Stimulated activated CD4-positive, alpha-beta T cell treated with anti-CD3 and anti-CD28 coated beads, Interleukin-4, amount 100 ng/mL, for 4 hours (primary cell): ENCODE results near the gene C1orf105.
A peak's percentile ranks its signal among the peaks of the same experiment; 100 is the strongest.
"Not testable (repeated sequence)": the region's sequence is repeated elsewhere in the genome, so short reads cannot be mapped to it uniquely, and the experiment has no call there.

ENCODE experiments used
- DNase-seq, 2 experiments: peaks; one replicate each; pipeline ENCODE4 v3.0.0-alpha.2; 2020

C1orf105 gene, protein sequence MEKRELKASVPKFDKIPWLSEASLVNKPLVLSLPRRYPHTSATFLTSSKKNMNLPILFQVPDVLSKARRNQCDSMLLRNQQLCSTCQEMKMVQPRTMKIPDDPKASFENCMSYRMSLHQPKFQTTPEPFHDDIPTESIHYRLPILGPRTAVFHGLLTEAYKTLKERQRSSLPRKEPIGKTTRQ

DNA sequence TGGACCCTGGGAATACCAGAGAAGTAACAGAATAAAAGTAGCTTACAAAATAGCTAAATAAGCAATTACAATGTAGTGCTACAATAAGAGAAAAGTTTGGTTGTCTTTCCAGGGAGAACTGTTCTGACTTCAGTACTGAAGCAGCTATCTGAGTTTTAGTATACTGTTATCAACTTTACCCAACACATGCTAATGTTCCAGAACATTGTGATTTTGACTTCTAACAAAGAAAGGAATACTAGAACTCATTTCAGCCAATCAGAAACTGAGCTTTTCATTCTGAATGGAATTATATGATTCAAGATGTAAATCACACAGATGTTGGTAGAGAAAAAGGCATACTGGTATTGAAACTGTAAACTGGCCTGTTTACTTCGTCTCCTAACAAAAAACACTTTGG lies at the start of gene C1orf105:
Gene C1orf105, plus strand, starts transcription at position 301 of the 400 bp plus-strand sequence. CDS start 201 bp downstream, outside the sequence.
- DNase-seq: no peak

DNA sequence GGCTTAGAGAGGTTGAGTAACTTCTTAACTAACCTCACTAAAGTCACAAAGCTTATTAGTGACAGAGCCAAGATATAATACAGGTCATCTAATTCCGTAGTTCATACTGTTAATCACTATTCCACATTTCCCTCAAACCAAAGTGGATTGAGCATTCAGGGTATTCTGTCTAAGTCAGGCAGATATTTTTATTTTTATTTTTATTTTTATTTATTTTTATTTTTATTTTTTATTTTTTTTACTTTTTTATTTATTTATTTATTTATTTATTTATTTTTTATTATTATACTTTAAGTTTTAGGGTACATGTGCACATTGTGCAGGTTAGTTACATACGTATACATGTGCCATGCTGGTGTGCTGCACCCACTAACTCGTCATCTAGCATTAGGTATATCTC lies 48.8 kb upstream of the C1orf105 start:
- not testable (repeated sequence) for DNase-seq

DNA sequence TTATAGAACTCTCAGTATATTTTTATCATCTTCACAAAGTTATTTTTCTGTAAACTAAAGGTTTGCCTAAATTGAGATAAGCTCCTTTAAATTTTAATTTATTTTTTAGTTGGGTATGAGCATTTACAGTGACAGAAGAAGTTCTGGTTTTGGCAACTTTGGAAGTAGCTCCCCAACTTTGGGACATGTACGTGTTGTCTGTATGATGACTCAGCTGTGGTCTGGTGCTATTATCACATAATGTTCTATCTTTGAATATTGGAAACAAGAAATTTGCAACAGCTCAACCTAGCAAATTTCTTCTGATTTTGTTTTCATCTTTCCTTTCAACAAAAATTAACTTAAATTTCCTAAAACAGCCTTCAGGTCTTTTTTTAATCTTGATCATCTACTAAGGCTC lies 46.6 kb upstream of the C1orf105 start:
- DNase-seq: no peak

DNA sequence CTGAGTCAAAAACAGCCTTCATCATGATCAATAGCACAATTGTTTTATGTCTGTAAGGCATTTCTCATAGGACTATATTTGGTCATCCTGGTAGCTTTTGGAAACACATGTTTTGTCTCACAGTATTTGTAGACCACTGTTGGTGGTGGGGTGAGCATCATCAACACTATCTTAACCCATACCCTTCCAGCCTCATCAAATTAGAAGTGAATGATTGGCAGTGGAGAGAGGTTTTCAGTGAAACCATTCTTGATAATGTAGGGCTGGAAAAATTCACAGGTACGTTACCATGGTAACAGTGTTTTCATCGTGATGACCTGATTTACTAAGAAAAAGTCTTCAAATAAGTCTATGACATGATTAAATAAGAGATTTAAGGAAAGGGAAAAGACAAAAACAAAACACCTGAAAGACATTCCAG lies 45.3 kb upstream of the C1orf105 start:
- no peak for DNase-seq

DNA sequence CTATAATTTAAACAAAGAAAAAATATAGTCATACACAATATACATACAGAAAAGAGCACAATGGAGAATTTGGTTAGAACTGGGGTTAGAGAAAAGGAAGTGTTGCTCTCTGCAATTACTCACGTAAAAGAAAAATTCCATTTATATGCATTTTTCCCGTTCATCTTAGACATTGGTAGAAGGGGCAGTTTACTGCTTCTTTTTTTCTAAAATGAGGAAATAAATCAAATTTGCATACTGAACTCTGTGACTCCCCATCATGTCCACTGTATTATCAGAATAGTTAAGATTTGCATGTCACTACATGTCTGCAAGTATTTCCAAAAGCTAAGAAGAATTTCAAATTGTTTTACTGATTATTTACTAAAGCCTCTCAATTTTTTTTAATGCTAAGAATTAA lies 44.1 kb upstream of the C1orf105 start:
- no peak for DNase-seq

DNA sequence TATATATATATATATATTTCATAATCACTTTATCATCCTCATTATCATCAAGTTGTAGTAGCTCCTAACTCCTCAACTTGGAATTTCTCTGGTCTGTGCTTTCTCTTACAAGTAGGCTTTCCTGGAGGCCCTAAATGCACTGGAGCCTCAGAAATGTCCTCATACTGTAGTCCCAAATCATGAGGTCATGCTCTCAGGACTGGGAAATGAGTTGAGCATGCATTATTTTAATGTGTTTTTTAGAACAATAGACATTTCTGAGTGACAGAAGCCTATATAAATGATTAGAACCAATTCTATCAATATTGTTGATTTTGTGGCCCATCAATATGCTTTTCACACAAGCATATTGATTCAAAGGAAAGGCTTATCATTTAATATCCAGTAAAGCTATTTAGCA lies 42.9 kb upstream of the C1orf105 start:
- no peak for DNase-seq

DNA sequence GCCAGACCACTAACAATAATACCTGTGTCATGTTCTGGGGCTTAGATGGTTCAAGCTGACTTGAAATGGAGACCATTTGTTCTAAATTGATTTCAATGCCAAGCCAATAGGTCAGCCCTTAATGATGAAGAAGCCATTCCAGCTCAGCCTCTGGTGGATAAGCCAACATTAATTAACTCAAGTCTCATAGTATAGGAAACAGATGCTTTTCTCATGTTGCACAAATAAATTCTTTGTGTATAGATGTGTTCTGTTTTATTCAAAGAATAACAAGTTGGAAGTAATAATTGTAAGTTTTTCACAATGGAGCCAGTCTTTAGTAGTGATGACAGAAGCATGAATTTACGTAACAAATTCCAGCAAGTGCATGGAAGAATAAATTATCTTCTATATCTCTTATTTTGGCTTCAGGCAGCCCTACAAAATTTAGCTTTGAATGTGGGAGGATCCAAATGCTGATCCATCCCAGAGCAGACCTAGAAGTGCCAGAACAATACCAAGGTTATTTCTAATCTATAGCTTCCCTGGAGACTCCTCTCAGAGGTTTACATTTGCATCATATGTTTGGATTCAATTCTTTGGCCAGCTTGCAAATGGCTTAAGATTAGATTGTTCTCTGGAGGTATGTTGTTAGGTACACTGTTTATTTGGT lies 42.2 kb upstream of the C1orf105 start:
- no peak for DNase-seq

DNA sequence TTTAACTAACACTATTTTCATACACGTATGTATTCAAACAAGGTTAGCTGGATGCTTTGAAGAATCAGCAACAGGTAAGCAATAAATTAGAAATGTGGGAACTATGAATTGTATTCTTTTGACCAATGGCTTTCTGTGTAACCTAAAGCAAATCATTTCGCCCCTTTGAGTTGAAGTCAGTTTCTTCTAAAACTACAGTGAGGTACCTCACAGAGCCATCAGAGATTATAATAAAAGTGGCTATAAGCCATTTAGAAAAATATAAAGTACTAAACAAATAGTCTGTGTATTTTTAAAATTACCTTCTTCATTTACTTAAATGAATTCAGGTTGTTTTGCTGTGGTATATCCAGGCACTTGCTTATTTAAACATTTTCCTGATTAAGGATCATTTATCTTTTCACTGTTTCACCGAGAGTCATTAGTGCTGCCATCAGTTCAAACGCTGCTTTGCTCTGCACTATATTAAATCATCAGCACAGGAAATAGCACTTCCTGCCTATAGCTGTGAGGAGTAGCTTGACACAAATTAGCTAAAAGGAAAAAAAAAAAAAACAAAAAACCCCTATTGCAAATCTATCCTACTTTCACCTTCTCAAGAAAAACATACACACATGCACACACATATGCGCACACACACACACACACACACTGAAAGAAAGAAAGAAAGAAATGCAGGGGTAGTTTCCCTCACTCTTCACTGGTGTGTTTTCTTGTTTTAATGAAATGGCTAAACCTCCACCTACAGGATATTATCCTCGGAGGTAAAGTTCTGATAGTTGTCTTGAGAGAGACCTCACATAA lies 39.8 kb upstream of the C1orf105 start:
- peak in 1 of 2 experiments; percentile 17 for DNase-seq

DNA sequence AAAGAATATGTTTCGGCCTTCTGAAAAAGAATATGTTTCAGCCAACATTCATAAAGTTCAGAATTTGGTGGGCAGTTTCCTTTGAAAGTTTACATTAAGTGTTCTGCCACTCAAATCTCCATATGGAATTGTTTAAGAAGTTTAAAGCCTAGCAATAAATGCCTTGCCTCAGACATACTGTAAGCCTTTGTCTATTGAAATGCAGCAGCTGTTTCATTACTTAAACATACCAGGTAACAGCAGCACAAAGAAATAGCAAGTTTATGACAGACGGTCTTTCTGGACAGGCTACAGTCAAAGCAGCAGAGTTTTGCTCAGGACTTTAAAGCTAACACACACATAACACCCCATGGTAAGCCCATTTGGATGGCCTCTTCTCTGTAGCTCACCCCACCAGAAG lies 38.5 kb upstream of the C1orf105 start:
- no peak for DNase-seq

DNA sequence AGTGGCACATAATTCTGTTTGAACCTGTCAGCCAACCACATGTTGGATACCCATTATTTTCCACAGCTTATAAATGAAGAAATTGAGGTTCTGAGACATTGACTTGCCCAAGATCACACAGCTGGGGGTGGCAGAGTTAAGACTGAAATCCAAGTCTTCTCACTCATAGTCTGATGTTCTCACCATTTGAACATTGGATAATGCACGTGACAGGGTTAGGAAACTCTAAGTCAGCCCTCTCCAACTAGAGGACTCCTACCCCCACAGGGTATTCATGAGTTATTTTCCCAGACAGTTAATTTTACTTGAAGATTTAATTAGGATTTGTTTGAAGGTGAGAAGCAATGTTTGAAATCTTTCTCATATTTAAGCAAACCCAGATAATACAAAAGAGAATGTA lies 38.1 kb upstream of the C1orf105 start:
- DNase-seq: no peak

DNA sequence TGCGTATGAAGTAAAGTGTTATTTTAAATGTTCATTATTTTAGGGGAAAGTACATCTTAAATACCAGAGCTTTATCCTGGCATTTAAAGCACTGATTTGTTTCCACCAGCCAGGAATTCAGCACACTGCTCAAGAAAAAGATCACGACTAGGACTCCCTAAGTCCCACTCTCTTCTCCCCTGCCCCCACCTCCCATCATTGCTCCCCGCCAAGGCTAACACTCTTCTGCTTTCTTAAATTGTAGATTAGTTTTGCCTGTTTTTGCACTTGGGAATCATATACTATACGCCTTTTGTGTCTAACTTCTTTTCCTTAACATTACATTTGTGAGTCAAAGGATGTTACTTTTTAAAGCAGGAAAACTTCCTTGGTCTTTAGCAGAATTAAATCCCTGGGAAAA lies 37.5 kb upstream of the C1orf105 start:
- no peak for DNase-seq

DNA sequence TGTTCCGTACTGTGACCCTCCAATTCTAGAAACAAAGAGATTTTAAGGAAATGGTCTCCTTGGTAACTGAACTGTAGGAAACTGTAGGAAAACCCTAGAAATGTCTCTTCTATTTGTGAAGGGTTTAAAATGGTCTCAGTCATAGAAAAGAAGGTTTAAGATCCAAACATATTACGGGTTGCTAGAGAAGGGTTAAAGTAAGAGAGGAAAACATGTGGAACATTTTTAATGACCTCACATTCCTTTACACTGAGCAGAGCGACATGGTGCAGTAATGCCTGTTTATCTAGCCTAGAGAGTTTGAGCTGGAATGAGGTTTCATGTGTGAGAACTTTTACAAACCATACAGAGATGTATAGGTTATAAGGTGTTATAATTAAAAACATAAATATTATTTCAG lies 36.9 kb upstream of the C1orf105 start:
- no peak for DNase-seq

DNA sequence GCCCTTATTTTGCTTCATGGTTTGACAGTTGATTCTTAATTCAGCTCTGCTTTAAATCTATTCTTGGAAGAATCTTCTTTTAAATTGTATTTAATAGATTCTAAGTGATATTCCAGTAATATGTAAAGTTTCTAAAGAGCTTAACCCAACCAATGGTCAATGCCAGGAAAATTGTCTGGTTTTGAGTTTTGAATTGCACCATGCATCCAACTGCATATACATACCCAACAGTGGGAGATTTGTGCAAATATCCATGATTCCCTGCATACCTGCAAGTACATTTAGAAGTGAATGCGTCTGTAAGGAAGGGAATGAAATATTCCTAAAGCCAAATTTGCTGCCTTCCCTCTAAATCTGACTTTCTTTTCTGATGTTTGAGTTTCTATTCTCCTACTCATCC lies 35.8 kb upstream of the C1orf105 start:
- no peak for DNase-seq

DNA sequence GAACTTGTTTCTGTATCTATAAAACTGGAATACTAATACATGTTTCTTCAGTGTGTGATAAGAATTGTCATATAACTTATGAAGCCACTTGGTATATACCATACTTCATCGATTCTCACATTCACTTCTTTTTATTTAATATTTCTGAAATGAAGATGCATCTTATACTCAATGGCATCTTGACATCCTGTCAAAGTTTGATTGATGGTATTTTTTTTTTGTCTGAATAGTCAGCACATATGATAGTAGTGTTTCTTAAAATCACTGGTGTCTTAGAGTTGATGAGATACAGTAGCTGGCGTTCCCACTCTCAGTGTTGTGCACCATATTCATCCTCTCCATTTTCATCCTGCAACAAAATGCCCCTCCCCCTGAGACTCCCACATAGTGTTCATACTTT lies 34.4 kb upstream of the C1orf105 start:
- no peak for DNase-seq

DNA sequence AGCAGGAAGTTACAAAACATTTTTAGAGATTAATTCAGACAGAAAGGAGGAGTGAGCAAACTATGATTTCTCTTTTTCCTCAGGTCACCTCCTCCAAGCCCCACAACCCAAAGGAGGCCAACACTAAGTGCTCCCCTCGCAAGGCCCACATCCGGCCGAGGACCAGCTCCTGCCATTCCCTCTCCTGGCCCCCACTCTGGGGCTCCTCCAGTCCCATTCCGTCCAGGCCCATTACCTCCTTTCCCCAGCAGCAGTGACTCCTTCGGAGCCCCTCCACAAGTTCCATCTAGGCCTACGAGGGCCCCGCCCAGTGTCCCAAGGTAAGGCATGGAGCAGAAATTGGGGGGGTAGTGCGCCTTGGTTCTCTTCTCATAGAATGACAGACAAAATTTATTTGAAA lies 32.0 kb upstream of the C1orf105 start:
- no peak for DNase-seq

DNA sequence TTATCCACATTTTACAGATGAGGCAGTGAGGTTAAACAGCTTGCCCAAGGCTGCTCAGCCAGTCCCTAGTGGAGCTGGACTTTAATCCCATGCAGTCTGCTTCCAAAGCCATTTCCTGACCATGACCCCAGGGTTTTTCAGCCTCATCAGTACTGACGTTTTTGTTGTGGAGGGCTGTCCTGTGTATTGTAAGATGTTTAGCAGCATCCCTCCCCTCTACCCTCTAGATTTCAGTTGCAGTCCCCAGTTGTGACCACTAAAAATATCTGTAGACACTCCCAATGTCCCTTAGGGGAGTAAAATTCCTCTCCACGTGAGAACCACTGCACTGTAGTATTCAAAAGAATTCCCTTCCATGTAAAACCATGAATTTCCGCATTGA lies 30.2 kb upstream of the C1orf105 start:
- DNase-seq: no peak

DNA sequence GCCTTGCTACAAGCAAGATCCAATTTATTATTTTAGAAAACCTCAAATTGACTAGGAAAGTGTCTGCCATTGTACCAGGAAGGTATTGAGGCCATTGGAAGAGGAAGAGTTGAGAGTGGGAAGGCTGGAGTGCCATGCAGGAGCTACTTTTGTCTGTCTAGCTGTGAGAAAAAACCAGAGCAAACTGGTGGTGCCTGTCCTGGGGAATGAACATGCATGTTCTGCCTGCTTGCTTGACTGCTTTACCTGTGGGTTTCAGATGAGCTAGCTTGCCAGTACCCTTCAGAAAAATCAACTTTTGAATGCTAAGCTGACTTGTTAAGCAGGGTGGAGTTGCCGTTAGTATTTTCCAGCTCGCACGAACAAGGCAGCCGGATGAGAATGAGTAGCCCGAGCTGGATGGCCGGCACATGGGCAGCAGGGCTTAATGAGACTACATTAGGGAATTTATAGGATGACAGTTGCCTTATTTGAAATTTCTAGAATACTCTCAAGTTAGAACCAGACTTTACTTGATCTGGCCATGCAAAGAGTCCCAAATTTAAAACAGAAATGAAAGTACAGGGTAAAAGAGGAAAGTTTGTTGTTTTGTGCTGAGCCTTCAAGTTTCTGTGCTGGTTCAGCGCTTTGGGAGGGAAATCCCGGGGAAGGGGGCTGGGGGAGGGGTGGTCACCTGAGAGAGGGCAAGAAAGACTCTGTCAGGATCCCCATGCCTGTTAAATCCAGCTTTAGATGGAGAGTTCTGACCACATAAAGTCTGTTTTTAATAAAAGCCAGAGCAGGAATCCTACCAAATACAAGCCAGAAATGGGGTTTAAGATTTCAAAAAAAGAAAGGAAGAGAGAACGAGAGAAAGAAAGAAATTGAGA lies 29.6 kb upstream of the C1orf105 start:
- no peak for DNase-seq

DNA sequence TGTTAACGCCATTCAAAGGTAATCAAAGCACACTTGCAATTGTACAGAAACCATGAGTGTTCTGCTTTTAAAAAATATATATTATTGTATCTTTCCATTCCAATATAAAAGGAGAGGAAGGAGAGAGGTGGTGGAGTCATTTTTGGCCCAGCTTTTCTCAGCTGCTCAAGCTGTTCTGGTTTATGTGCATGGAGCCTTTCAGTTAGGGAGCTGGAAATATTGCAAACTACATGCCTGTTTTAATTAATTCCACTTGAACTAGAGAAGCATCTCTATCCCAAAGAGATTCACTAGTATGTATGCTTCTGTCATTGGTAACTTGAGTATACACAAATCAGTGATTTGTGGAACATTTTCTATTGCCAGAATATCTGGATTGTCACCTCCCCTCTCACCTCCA lies 28.5 kb upstream of the C1orf105 start:
- DNase-seq: no peak

DNA sequence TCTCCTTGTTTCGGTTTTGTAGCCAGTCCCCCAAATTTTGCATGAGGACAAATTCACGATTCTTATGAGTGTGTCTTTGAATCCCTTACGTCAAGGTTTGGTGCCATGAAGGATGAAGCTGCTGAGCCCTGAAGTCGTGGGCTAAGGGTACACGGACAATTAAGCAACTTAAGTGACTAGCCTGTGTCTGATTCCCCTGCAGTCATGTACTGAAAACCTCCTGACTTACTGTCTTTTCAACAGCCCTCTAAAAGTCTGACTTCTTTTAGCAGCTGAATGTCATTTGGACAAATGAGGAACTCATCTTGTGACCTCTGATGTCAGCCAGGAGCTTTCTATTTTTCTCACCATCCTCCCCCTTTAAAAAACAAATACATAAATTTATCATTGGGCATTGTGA lies 27.1 kb upstream of the C1orf105 start:
- no peak for DNase-seq

DNA sequence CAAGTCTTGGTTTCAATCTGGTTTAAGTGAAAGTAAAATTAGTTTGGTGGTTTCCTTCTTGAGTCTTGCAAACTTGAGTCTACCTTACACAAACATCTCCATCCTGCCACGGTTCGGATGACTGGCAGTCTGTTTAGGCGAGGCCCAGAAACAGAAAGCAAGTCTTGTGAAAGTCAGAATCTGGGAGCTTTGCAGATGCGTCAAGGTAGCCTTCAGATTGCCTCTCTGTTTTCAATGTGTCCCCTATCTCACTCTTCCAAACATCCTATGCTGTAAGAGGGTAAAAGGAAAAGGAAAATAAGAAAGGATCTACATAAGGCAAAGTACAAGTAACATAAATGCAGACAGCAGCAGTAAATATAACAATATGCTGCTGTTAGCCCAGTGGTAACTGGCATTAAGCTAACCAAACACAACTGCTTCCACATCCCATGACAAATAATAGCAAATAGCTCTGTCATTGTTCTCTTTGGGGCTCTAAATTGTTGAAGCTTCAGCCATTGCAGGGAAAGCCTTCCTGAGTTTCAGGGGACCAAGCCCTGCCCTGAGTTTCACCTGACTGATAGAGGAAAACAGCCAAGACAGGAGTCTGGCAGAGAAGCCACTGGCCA lies 26.2 kb upstream of the C1orf105 start:
- DNase-seq: peak; percentile 48 to 71

DNA sequence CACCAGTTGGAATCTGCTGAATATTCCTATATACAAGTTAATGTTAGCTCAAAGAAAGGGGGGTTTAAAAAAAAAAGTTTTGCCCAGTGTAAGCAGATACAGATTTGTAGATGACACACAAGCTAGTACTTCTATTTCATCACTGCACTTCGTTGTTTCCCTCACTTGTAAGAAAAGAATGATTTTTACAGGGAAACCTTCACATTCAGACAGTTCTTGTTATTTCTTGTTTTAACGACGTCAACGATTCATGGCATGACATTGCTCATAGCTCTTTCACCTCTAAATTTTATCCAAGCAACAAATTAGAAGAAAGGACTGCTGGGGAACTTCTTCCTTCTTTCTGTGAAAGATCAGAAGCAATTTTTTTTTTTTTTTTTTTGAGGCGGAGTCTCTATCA lies 25.7 kb upstream of the C1orf105 start:
- DNase-seq: no peak

DNA sequence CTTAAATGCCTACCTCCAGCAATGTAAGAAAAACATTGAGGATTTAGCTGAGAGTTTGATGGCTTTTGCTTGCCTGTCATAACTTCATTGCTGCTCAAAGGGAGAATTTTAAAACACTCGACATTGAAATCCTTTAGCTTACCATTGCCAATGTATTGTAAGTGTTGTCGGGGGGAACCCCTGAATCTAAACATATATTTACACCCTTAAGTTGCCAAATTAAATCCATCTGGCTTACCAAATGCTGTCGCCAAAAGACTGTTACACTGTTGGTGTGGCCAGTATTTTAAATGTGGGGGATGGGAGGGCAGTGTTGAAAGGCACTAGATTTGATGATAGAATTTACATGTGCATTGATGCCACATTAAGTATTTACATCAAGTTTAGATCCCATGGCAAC lies 24.9 kb upstream of the C1orf105 start:
- DNase-seq: no peak

DNA sequence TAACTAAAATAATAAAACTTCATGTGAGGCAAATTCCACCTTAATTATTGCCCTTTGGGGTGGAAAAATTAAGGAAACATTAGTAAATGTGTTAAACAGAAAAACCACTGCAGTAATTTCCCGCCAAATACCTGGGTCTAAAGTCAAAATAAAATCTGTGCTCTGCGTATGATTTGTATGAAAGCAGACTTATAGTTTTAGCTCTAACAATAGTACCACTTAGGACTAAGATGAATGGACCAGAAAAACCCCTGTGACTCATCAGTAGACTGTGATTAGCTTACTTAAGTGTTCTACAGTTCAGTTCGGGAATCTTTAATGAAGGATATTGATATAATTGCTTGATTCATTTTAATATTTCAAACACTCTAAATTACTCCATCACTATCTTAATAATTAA lies 23.3 kb upstream of the C1orf105 start:
- DNase-seq: no peak
